HCT116 (cell line): Measurements from ENCODE around the gene TMOD3.

Experiments
- CTCF ChIP-seq, 3 experiments: fragments of 200-600 bp in 1 of 3; sonication (generic) in 1 of 3; IDR thresholded peaks in 2 of 3; conservative IDR thresholded peaks in 1 of 3; 2 replicates each; pipeline ENCODE4 v1.5.1; 2012 to 2017; ENCODE audit warnings: low read depth in 2 of 3, low read length in 2 of 3, antibody characterized with exemption in 1 of 3, borderline replicate concordance in 1 of 3, control low read depth in 1 of 3, mild to moderate bottlenecking in 1 of 3, mixed read lengths in 1 of 3, mixed run types in 1 of 3, moderate library complexity in 1 of 3; ENCODE audit not compliant: insufficient read depth in 1 of 3
- EGR1 ChIP-seq: IDR thresholded peaks from 2 replicates; pipeline ENCODE4 v1.6.1; 2012; ENCODE audit warnings: low read depth
- EZH2 ChIP-seq: fragments of 200-600 bp; sonication (generic); IDR thresholded peaks from 2 replicates; pipeline ENCODE4 v1.6.1; 2017; ENCODE audit warnings: antibody characterized with exemption, mixed run types
- JUND ChIP-seq: IDR thresholded peaks from 2 replicates; pipeline ENCODE4 v1.6.1; 2012
- MAX ChIP-seq: IDR thresholded peaks from 2 replicates; pipeline ENCODE4 v1.6.1; 2012
- POLR2A ChIP-seq: IDR thresholded peaks from 2 replicates; pipeline ENCODE4 v1.7.0; 2011; ENCODE audit warnings: borderline replicate concordance; ENCODE audit not compliant: insufficient read depth, insufficient read length; ENCODE audit errors: extremely low read depth
- POLR2AphosphoS5 ChIP-seq: IDR thresholded peaks from 2 replicates; pipeline ENCODE4 v1.6.1; 2011; ENCODE audit warnings: mild to moderate bottlenecking, low read depth, low read length, moderate library complexity
- RAD21 ChIP-seq: IDR thresholded peaks from 2 replicates; pipeline ENCODE4 v1.6.1; 2012; ENCODE audit warnings: low read depth, mild to moderate bottlenecking
- REST ChIP-seq: IDR thresholded peaks from 2 replicates; pipeline ENCODE4 v1.6.1; 2012; ENCODE audit warnings: low read depth
- SIN3A ChIP-seq: IDR thresholded peaks from 2 replicates; pipeline ENCODE4 v1.6.1; 2012; ENCODE audit warnings: low read depth
- SRF ChIP-seq: IDR thresholded peaks from 2 replicates; pipeline ENCODE4 v1.6.1; 2012; ENCODE audit warnings: low read depth
- TCF7L2 ChIP-seq: IDR thresholded peaks from 2 replicates; pipeline ENCODE4 v1.7.0; 2011; ENCODE audit warnings: borderline replicate concordance, inconsistent platforms; ENCODE audit not compliant: insufficient read depth, insufficient read length; ENCODE audit errors: extremely low read depth
- YY1 ChIP-seq: IDR thresholded peaks from 2 replicates; pipeline ENCODE4 v1.6.1; 2011; ENCODE audit warnings: low read length, low read depth, moderate library complexity, mild to moderate bottlenecking; ENCODE audit not compliant: insufficient replicate concordance; ENCODE audit errors: extremely low read depth
- ZFX ChIP-seq: fragments of 450-650 bp; IDR thresholded peaks from 2 replicates; pipeline ENCODE4 v1.6.1; 2017

- TF ChIP-seq CTCF (IDR thresholded peaks at IDR 0.05 in 2 of 3, conservative IDR thresholded peaks at IDR 0.05 in 1 of 3; ENCODE audit: borderline replicate concordance in 1 of 3, insufficient read depth in 1 of 3, low read depth in 2 of 3, low read length in 2 of 3) (no peak), EGR1 (no peak), POLR2AphosphoS5 (no peak), YY1 (no peak), EZH2 (no peak), POLR2A (no peak), SIN3A (no peak), ZFX (no peak), RAD21 (no peak), MAX (no peak), JUND (no peak), REST (no peak), TCF7L2 (no peak), SRF (no peak)
Measured at GRCh38 chr15:51838270-51838669, 8.8 kb downstream of the TMOD3 start.
